ENCODE measurements around the gene ESR1.
A peak's percentile ranks its signal among the peaks of the same experiment; 100 is the strongest.

ESR1 gene

DNA sequence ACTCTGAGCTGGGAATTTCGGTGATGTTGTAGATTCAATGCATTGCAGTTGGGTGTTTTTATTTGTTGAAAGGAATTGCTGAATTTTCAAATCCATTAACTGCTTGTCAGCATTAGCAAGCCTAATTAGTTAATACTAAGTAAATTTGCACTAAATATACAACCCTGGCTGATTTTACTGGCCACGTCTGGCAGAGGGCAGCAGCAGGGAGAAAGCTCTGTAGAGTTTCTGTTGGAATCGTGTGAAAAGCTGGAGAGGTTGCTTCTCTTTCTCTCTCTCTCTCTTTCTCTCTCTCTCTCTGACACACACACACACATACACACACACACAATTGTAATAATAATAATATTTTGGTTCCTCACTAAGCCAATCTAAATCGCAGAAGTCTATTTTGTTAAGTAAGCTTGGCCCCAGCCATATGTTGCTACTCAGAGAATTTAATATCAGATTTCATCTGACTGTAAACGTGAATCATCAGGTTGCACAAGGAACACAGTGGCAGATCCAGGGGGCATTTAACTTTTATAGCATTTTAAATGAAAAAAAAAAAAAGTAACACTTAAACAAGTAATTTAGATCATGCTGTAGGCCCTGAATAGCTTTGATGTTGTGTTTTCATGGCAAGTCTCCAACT lies 289.5 kb downstream of the ESR1 start:
- Histone ChIP-seq H3K27me3 (replicated peaks) (no peaks in the 10 kb centered on the region), H3K36me3 (replicated peaks) (no peaks in the 10 kb centered on the region), H3K27ac (peak overlapping the region; percentile 77), H3K4me3 (ENCODE audit: low read depth, low read length) (no peak overlapping the region)
- DNase-seq = peak; percentile 79
- in situ Hi-C loops (cut with HindIII; ENCODE audit: low pct_ligation_motif_present, low sequenced_read_pairs) = no loop called here
- TF ChIP-seq, protein P1, sequence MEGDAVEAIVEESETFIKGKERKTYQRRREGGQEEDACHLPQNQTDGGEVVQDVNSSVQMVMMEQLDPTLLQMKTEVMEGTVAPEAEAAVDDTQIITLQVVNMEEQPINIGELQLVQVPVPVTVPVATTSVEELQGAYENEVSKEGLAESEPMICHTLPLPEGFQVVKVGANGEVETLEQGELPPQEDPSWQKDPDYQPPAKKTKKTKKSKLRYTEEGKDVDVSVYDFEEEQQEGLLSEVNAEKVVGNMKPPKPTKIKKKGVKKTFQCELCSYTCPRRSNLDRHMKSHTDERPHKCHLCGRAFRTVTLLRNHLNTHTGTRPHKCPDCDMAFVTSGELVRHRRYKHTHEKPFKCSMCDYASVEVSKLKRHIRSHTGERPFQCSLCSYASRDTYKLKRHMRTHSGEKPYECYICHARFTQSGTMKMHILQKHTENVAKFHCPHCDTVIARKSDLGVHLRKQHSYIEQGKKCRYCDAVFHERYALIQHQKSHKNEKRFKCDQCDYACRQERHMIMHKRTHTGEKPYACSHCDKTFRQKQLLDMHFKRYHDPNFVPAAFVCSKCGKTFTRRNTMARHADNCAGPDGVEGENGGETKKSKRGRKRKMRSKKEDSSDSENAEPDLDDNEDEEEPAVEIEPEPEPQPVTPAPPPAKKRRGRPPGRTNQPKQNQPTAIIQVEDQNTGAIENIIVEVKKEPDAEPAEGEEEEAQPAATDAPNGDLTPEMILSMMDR (IDR thresholded peaks at IDR 0.05; ENCODE audit: low read depth, low read length, missing control alignments) = peak; percentile 58

DNA sequence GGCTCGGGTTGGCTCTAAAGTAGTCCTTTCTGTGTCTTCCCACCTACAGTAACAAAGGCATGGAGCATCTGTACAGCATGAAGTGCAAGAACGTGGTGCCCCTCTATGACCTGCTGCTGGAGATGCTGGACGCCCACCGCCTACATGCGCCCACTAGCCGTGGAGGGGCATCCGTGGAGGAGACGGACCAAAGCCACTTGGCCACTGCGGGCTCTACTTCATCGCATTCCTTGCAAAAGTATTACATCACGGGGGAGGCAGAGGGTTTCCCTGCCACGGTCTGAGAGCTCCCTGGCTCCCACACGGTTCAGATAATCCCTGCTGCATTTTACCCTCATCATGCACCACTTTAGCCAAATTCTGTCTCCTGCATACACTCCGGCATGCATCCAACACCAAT lies 291.2 kb downstream of the ESR1 start:
- DNase-seq = no peak
- Histone ChIP-seq H3K36me3 (replicated peaks) (no peaks in the 10 kb centered on the region), H3K27me3 (replicated peaks) (no peaks in the 10 kb centered on the region), H3K4me3 (ENCODE audit: low read depth, low read length) (no peak overlapping the region), H3K27ac (no peak overlapping the region)
- in situ Hi-C loops (cut with HindIII; ENCODE audit: low pct_ligation_motif_present, low sequenced_read_pairs) = no loop called here
- TF ChIP-seq, protein P1 (IDR thresholded peaks at IDR 0.05; ENCODE audit: low read depth, low read length, missing control alignments) = no peak

DNA sequence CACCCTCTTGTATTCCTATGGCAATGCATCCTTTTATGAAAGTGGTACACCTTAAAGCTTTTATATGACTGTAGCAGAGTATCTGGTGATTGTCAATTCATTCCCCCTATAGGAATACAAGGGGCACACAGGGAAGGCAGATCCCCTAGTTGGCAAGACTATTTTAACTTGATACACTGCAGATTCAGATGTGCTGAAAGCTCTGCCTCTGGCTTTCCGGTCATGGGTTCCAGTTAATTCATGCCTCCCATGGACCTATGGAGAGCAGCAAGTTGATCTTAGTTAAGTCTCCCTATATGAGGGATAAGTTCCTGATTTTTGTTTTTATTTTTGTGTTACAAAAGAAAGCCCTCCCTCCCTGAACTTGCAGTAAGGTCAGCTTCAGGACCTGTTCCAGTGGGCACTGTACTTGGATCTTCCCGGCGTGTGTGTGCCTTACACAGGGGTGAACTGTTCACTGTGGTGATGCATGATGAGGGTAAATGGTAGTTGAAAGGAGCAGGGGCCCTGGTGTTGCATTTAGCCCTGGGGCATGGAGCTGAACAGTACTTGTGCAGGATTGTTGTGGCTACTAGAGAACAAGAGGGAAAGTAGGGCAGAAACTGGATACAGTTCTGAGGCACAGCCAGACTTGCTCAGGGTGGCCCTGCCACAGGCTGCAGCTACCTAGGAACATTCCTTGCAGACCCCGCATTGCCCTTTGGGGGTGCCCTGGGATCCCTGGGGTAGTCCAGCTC lies 292.1 kb downstream of the ESR1 start:
- in situ Hi-C loops (cut with HindIII; ENCODE audit: low pct_ligation_motif_present, low sequenced_read_pairs) = no loop called here
- Histone ChIP-seq H3K36me3 (replicated peaks) (no peaks in the 10 kb centered on the region), H3K27me3 (replicated peaks) (no peaks in the 10 kb centered on the region), H3K4me3 (ENCODE audit: low read depth, low read length) (no peak overlapping the region), H3K27ac (no peak overlapping the region)
- no peak for DNase-seq
- TF ChIP-seq, protein P1 (IDR thresholded peaks at IDR 0.05; ENCODE audit: low read depth, low read length, missing control alignments) = no peak

DNA sequence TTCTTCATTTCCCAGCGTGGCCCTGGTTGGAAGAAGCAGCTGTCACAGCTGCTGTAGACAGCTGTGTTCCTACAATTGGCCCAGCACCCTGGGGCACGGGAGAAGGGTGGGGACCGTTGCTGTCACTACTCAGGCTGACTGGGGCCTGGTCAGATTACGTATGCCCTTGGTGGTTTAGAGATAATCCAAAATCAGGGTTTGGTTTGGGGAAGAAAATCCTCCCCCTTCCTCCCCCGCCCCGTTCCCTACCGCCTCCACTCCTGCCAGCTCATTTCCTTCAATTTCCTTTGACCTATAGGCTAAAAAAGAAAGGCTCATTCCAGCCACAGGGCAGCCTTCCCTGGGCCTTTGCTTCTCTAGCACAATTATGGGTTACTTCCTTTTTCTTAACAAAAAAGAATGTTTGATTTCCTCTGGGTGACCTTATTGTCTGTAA lies 292.7 kb downstream of the ESR1 start:
- H3K27ac ChIP-seq = no peak overlapping the region
- H3K4me3 ChIP-seq (ENCODE audit: low read depth, low read length) = no peak overlapping the region
- H3K27me3 ChIP-seq (replicated peaks) = no peaks in the 10 kb centered on the region
- in situ Hi-C loops (cut with HindIII; ENCODE audit: low pct_ligation_motif_present, low sequenced_read_pairs) = no loop called here
- DNase-seq = no peak
- no peaks in the 10 kb centered on the region for H3K36me3 ChIP-seq (replicated peaks)
- TF ChIP-seq, protein P1 (IDR thresholded peaks at IDR 0.05; ENCODE audit: low read depth, low read length, missing control alignments) = peak; percentile 9

DNA sequence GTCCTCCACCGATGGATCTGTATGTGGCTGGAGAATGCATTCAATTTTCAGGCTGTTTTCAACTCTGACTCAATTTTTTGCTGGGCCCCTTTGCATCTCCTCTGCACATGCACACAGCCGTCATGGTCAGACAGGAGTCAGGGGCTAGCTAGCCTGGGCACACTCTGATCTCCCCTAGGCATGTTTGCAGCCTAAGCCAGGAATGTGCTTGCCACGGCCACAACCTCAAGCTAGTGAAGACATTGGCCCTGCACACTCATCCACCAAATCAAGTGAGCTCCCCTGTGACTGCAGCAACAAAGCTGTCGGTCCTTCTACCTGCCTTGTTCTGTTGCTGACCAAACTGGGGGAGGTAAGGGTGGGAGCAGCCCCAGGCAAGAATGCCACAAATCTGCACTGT lies 300.5 kb downstream of the ESR1 start:
- Histone ChIP-seq H3K4me3 (ENCODE audit: low read depth, low read length) (no peak overlapping the region), H3K27ac (no peak overlapping the region), H3K36me3 (replicated peaks) (no peaks in the 10 kb centered on the region), H3K27me3 (replicated peaks) (no peaks in the 10 kb centered on the region)
- DNase-seq = no peak
- TF ChIP-seq, protein P1 (IDR thresholded peaks at IDR 0.05; ENCODE audit: low read depth, low read length, missing control alignments) = no peak
- in situ Hi-C loops (cut with HindIII; ENCODE audit: low pct_ligation_motif_present, low sequenced_read_pairs) = no loop called here

All from brain microvascular endothelial cell (primary cell).